Osteoblast (primary cell): ENCODE measurements around the gene DNAJC1. TPM values are rescaled to one million over a fixed set of nuclear protein-coding genes. Genes with fewer than 3 reads are reported as not detected.
"Not testable (repeated sequence)": the region's sequence is repeated elsewhere in the genome, so short reads cannot be mapped to it uniquely, and the experiment has no call there.

Experiments
- DNase-seq: peaks from one replicate; pipeline ENCODE4 v3.0.0; 2011; ENCODE audit warnings: low spot score, mixed read lengths; ENCODE audit not compliant: insufficient read length; ENCODE audit errors: missing footprints
- H2AFZ ChIP-seq: 2 replicates; pipeline ENCODE4 v1.6.0; 2011; ENCODE audit warnings: mild to moderate bottlenecking, low read length
- H3K27ac ChIP-seq: 2 replicates; pipeline ENCODE4 v1.5.1; 2011; ENCODE audit warnings: mild to moderate bottlenecking, low read depth, low read length, moderate library complexity
- H3K27me3 ChIP-seq: 2 replicates; pipeline ENCODE4 v1.6.0; 2012; ENCODE audit warnings: mild to moderate bottlenecking, control low read depth, inconsistent platforms, low read length, moderate library complexity; ENCODE audit not compliant: insufficient read depth
- H3K36me3 ChIP-seq: 2 replicates; pipeline ENCODE4 v1.5.1; 2011; ENCODE audit warnings: mild to moderate bottlenecking, low read length, control low read depth, moderate library complexity; ENCODE audit not compliant: insufficient read depth
- H3K4me1 ChIP-seq: 2 replicates; pipeline ENCODE4 v1.5.1; 2011; ENCODE audit warnings: mild to moderate bottlenecking, low read length, control low read depth, moderate library complexity; ENCODE audit not compliant: insufficient read depth
- H3K4me2 ChIP-seq: 2 replicates; pipeline ENCODE4 v1.6.0; 2011; ENCODE audit warnings: mild to moderate bottlenecking, low read length; ENCODE audit not compliant: insufficient read depth
- H3K4me3 ChIP-seq: fragments of 200-600 bp; sonication (generic); 3 replicates; pipeline ENCODE4 v1.5.1; 2012; ENCODE audit warnings: mild to moderate bottlenecking, low read length, inconsistent platforms; ENCODE audit not compliant: insufficient read depth
- H3K79me2 ChIP-seq: 2 replicates; pipeline ENCODE4 v1.6.0; 2012; ENCODE audit warnings: mild to moderate bottlenecking, low read length, control low read depth, inconsistent platforms; ENCODE audit not compliant: insufficient read depth
- H3K9me3 ChIP-seq: 2 replicates; pipeline ENCODE4 v1.5.1; 2011; ENCODE audit warnings: low read depth, low read length, control low read depth
- H4K20me1 ChIP-seq: 2 replicates; pipeline ENCODE4 v1.6.0; 2012; ENCODE audit warnings: mild to moderate bottlenecking, low read length, control low read depth; ENCODE audit not compliant: insufficient read depth
- total RNA-seq: library from RNA; depleted of rRNA; stranded (reverse); fragments of >200 nt; gene quantifications from 2 replicates; pipeline ENCODE4 v1.2.3, GENCODE V29; 2012
- TF ChIP-seq, protein P1 (sequence below): IDR thresholded peaks from 2 replicates; pipeline ENCODE4 v1.5.1; 2011; ENCODE audit warnings: mild to moderate bottlenecking, low read depth, low read length, moderate library complexity; ENCODE audit errors: extremely low read depth

The DNAJC1 gene
- total RNA-seq, 1 donor = 83.2 TPM

GRCh38 chr10:21826725-21827124 is 176.8 kb downstream of the DNAJC1 start:
- TF ChIP-seq, protein P1, sequence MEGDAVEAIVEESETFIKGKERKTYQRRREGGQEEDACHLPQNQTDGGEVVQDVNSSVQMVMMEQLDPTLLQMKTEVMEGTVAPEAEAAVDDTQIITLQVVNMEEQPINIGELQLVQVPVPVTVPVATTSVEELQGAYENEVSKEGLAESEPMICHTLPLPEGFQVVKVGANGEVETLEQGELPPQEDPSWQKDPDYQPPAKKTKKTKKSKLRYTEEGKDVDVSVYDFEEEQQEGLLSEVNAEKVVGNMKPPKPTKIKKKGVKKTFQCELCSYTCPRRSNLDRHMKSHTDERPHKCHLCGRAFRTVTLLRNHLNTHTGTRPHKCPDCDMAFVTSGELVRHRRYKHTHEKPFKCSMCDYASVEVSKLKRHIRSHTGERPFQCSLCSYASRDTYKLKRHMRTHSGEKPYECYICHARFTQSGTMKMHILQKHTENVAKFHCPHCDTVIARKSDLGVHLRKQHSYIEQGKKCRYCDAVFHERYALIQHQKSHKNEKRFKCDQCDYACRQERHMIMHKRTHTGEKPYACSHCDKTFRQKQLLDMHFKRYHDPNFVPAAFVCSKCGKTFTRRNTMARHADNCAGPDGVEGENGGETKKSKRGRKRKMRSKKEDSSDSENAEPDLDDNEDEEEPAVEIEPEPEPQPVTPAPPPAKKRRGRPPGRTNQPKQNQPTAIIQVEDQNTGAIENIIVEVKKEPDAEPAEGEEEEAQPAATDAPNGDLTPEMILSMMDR = no peak
- H3K79me2 ChIP-seq = no peaks in the 10 kb centered on the region

GRCh38 chr10:21825345-21825744 is 178.2 kb downstream of the DNAJC1 start:
- Histone ChIP-seq H3K4me2 (no peak overlapping the region), H3K27ac (no peak overlapping the region), H3K79me2 (no peaks in the 10 kb centered on the region), H3K9me3 (peaks cover 11% of the 10 kb centered on the region), H3K4me1 (no peaks in the 10 kb centered on the region), H4K20me1 (no peaks in the 10 kb centered on the region), H2AFZ (no peak overlapping the region), H3K27me3 (no peaks in the 10 kb centered on the region), H3K36me3 (no peaks in the 10 kb centered on the region), H3K4me3 (no peak overlapping the region)
- TF ChIP-seq, protein P1 = no peak
- DNase-seq = no peak

More at GRCh38 chr10:21826725-21827124, 176.8 kb downstream of the DNAJC1 start:
- no peak overlapping the region for H3K4me2 ChIP-seq
- H3K9me3 ChIP-seq = peaks cover 11% of the 10 kb centered on the region
- no peaks in the 10 kb centered on the region for H3K27me3 ChIP-seq
- H2AFZ ChIP-seq = no peak overlapping the region
- H3K27ac ChIP-seq = no peak overlapping the region
- DNase-seq = no peak
- H3K4me1 ChIP-seq = no peaks in the 10 kb centered on the region
- H3K36me3 ChIP-seq = no peaks in the 10 kb centered on the region
- no peaks in the 10 kb centered on the region for H4K20me1 ChIP-seq
- no peak overlapping the region for H3K4me3 ChIP-seq

DNA sequence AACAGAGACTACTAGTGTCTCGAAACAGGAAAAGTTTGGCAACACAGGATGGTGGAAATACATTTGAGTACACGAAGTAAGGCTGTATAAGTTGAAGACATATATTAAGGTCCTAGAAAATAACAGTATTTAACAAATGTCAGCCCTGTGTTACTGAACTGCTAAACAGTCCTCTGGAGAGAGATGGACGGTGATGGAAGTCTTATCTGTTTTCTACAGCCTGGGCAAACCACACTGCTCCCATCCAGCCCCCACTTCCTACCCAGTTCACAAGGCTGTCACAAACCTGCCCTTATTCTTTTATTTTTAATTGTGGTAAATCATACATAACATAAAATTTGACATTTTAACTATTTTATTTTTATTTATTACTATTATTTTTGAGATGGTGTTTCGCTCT is 179.1 kb downstream of the DNAJC1 start:
- Histone ChIP-seq H3K27ac (no peak overlapping the region), H3K4me3 (no peak overlapping the region), H4K20me1 (no peaks in the 10 kb centered on the region), H3K9me3 (peaks cover 11% of the 10 kb centered on the region), H3K4me2 (no peak overlapping the region), H3K4me1 (no peaks in the 10 kb centered on the region), H3K79me2 (no peaks in the 10 kb centered on the region), H2AFZ (no peak overlapping the region), H3K27me3 (no peaks in the 10 kb centered on the region), H3K36me3 (no peaks in the 10 kb centered on the region)
- DNase-seq = no peak
- TF ChIP-seq, protein P1 = no peak

DNA sequence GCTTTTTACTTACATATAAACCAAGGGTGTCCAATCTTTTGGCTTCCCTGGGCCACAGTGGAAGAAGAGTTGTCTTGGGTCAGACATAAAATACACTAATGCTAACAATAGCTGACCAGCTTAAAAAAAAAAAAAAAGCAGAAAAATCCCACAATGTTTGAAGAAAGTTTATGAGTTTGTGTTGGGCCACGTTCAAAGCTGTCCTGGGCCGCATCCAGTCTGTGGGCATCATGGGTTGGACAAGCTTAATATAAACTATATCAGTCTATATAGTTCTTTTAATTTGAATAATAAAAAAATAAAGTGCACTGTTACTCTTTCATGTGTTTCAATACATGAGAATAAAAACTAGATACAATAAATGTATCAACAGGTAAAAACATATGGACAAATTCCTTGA is 179.9 kb downstream of the DNAJC1 start:
- Histone ChIP-seq H3K4me1 (no peaks in the 10 kb centered on the region), H2AFZ (no peak overlapping the region), H3K9me3 (peaks cover 11% of the 10 kb centered on the region), H3K79me2 (no peaks in the 10 kb centered on the region), H3K36me3 (no peaks in the 10 kb centered on the region), H3K27ac (no peak overlapping the region), H3K4me3 (no peak overlapping the region), H3K27me3 (no peaks in the 10 kb centered on the region), H3K4me2 (no peak overlapping the region), H4K20me1 (no peaks in the 10 kb centered on the region)
- DNase-seq = no peak
- TF ChIP-seq, protein P1 = no peak

GRCh38 chr10:21822273-21822672 is 181.3 kb downstream of the DNAJC1 start:
- H2AFZ ChIP-seq, H4K20me1 ChIP-seq, H3K4me3 ChIP-seq, H3K9me3 ChIP-seq, H3K36me3 ChIP-seq, H3K4me1 ChIP-seq, H3K4me2 ChIP-seq, H3K79me2 ChIP-seq, H3K27ac ChIP-seq, DNase-seq, H3K27me3 ChIP-seq: not testable (repeated sequence)
